CD14-positive monocyte (primary cell): ENCODE data around the gene CTSE. TPM values are rescaled to one million over a fixed set of nuclear protein-coding genes. Genes with fewer than 3 reads are reported as not detected.

Experiments
- DNase-seq, 3 donors: peaks; one replicate each; pipeline ENCODE4 v3.0.0-alpha.2; 2011 to 2022
- H2AFZ ChIP-seq: 2 replicates; pipeline ENCODE4 v1.6.0; 2012; ENCODE audit warnings: mild to moderate bottlenecking, low read depth, low read length, inconsistent platforms; ENCODE audit not compliant: insufficient read depth, poor library complexity, severe bottlenecking
- H3K27ac ChIP-seq, 2 donors: 1 replicate in 1 of 2; 2 replicates in 1 of 2; pipeline ENCODE4 v1.5.1; 2012 to 2013; ENCODE audit warnings: low read length in 2 of 2, control low read depth in 1 of 2, inconsistent platforms in 1 of 2, low read depth in 1 of 2, mild to moderate bottlenecking in 1 of 2
- H3K27me3 ChIP-seq, 2 donors: one replicate each; pipeline versions ENCODE4 v1.6.0 to v1.6.1; 2011 to 2013; ENCODE audit warnings: low read length in 2 of 2; ENCODE audit not compliant: control insufficient read depth in 2 of 2, insufficient read depth in 2 of 2
- H3K36me3 ChIP-seq, 2 donors: replicated peaks in 1 of 2; 1 replicate in 1 of 2; 2 replicates in 1 of 2; pipeline versions ENCODE4 v1.5.1 to v1.6.1; 2012 to 2013; ENCODE audit warnings: low read length in 2 of 2, control low read depth in 1 of 2, inconsistent platforms in 1 of 2, mild to moderate bottlenecking in 1 of 2; ENCODE audit not compliant: insufficient read depth in 2 of 2, control insufficient read depth in 1 of 2
- H3K4me1 ChIP-seq, 2 donors: 1 replicate in 1 of 2; 2 replicates in 1 of 2; pipeline versions ENCODE4 v1.5.1 to v1.6.1; 2012 to 2013; ENCODE audit warnings: low read length in 2 of 2, control low read depth in 1 of 2, inconsistent platforms in 1 of 2, mild to moderate bottlenecking in 1 of 2, moderate library complexity in 1 of 2; ENCODE audit not compliant: insufficient read depth in 2 of 2, control insufficient read depth in 1 of 2
- H3K4me2 ChIP-seq: replicated peaks from 2 replicates; pipeline ENCODE3; 2012; ENCODE audit warnings: low read length, moderate library complexity, mild to moderate bottlenecking; ENCODE audit not compliant: poor library complexity, severe bottlenecking; ENCODE audit errors: extremely low read depth
- H3K4me3 ChIP-seq, 3 experiments: fragments of 200-600 bp in 1 of 3; sonication (generic) in 1 of 3; replicated peaks in 1 of 3; 1 replicate in 2 of 3; 2 replicates in 1 of 3; pipeline ENCODE4 v1.5.1; 2011 to 2013; ENCODE audit warnings: low read length in 3 of 3, mild to moderate bottlenecking in 3 of 3, control low read depth in 2 of 3, low read depth in 2 of 3, inconsistent platforms in 1 of 3, moderate library complexity in 1 of 3
- H3K79me2 ChIP-seq: 2 replicates; pipeline ENCODE4 v1.6.0; 2012; ENCODE audit warnings: mild to moderate bottlenecking, control low read depth, inconsistent platforms, low read length, moderate library complexity; ENCODE audit not compliant: insufficient read depth
- H3K9ac ChIP-seq: 2 replicates; pipeline ENCODE4 v1.6.0; 2017; ENCODE audit warnings: low read length, mild to moderate bottlenecking; ENCODE audit not compliant: insufficient read depth, poor library complexity, severe bottlenecking
- H3K9me3 ChIP-seq, 2 donors: replicated peaks in 1 of 2; 1 replicate in 1 of 2; 2 replicates in 1 of 2; pipeline versions ENCODE4 v1.5.1 to v1.6.1; 2012 to 2013; ENCODE audit warnings: low read length in 2 of 2, control low read depth in 1 of 2; ENCODE audit not compliant: control insufficient read depth in 1 of 2, insufficient read depth in 1 of 2
- H4K20me1 ChIP-seq: 2 replicates; pipeline ENCODE4 v1.6.0; 2012; ENCODE audit warnings: mild to moderate bottlenecking, low read length, control low read depth, moderate library complexity; ENCODE audit not compliant: insufficient read depth
- H3K27ac Mint-ChIP-seq, 7 donors: one replicate each; pipeline ENCODE4 v1.8.0; 2020; ENCODE audit warnings: mild to moderate bottlenecking in 7 of 7, mixed read lengths in 7 of 7, moderate library complexity in 6 of 7, inconsistent platforms in 2 of 7
- H3K27me3 Mint-ChIP-seq, 3 donors: one replicate each; pipeline ENCODE4 v1.8.0; 2021 to 2022; ENCODE audit warnings: low read depth in 3 of 3, mild to moderate bottlenecking in 3 of 3, mixed read lengths in 3 of 3, moderate library complexity in 3 of 3, inconsistent platforms in 1 of 3
- H3K36me3 Mint-ChIP-seq, 2 donors: one replicate each; pipeline ENCODE4 v1.8.0; 2020; ENCODE audit warnings: mixed read lengths in 2 of 2, inconsistent platforms in 1 of 2, mild to moderate bottlenecking in 1 of 2
- H3K4me1 Mint-ChIP-seq: one replicate; pipeline ENCODE4 v1.8.0; 2020; ENCODE audit warnings: mild to moderate bottlenecking, mixed read lengths
- H3K4me3 Mint-ChIP-seq, 2 donors: one replicate each; pipeline ENCODE4 v1.8.0; 2020; ENCODE audit warnings: mild to moderate bottlenecking in 2 of 2, mixed read lengths in 2 of 2, moderate library complexity in 1 of 2
- H3K9me3 Mint-ChIP-seq, 7 donors: one replicate each; pipeline ENCODE4 v1.8.0; 2020 to 2022; ENCODE audit warnings: mixed read lengths in 7 of 7, mild to moderate bottlenecking in 6 of 7, moderate library complexity in 6 of 7, inconsistent platforms in 2 of 7
- CTCF ChIP-seq: fragments of 200-600 bp; IDR thresholded peaks from one replicate; pipeline ENCODE4 v1.8.0; 2022; ENCODE audit warnings: antibody characterized with exemption, mild to moderate bottlenecking
- WGBS: methylation state at CpG from one replicate; pipeline ENCODE4 v1.1.5; 2013; ENCODE audit warnings: missing lambda C conversion rate; ENCODE audit not compliant: insufficient coverage; 5-methylcytosine and 5-hydroxymethylcytosine counted together
- intact Hi-C, 2 donors: fragments of 100-400 bp; cut with micrococcal nuclease; formaldehyde crosslinking; loops; one replicate each; pipeline versions ENCODE4 v1.15.0 to v1.15.1; 2023
- polyA plus RNA-seq, 3 donors: library from polyadenylated mRNA; depleted of rRNA in 1 of 3; unstranded in 2 of 3; stranded (reverse) in 1 of 3; fragments of 300-500 nt in 2 of 3; fragments of >200 nt in 1 of 3; fragmentation: Illumina TruSeq in 2 of 3; gene quantifications; 1 replicate in 2 of 3; 2 replicates in 1 of 3; pipeline ENCODE4 v1.2.3, GENCODE V29; 2012 to 2021

CTSE gene
- polyA plus RNA-seq, 3 donors: not detected

GRCh38 chr1:206003854-206004800 lies 19.6 kb downstream of the CTSE start:
- no peaks in the 10 kb centered on the region for H3K27me3 Mint-ChIP-seq
- 100% methylated on average over 7 of the region's 7 CpGs for WGBS
- no peak for TF ChIP-seq CTCF
- intact Hi-C loops: no loop called here
- Histone ChIP-seq H3K27me3 (no peaks in the 10 kb centered on the region), H3K9ac (no peak overlapping the region), H3K4me2 (peak overlapping the region; percentile 48), H3K27ac (peak overlapping the region in 1 of 2 donors; percentile 54), H3K4me3 (peak overlapping the region in 1 of 3 experiments; percentile 44), H3K4me1 (peaks cover 53 to 58% of the 10 kb centered on the region in 2 donors), H3K79me2 (peaks cover 7% of the 10 kb centered on the region), H4K20me1 (no peaks in the 10 kb centered on the region), H3K36me3 (no peaks in the 10 kb centered on the region), H3K9me3 (no peaks in the 10 kb centered on the region), H2AFZ (no peak overlapping the region)
- peaks cover 65% of the 10 kb centered on the region for H3K4me1 Mint-ChIP-seq
- H3K27ac Mint-ChIP-seq: peak overlapping the region; percentile 43 to 89 (median 72)
- no peaks in the 10 kb centered on the region for H3K36me3 Mint-ChIP-seq
- no peaks in the 10 kb centered on the region for H3K9me3 Mint-ChIP-seq
- peak overlapping the region in 1 of 2 donors; percentile 26 for H3K4me3 Mint-ChIP-seq
- no peak for DNase-seq

GRCh38 chr1:206002871-206003801 lies 20.6 kb downstream of the CTSE start, which contains the start of gene RAB7B:
RAB7B (minus strand) TSS chr1:206003395; CDS start chr1:205994135, 9,260 bp downstream.
- 38% methylated on average over 5 of the region's 12 CpGs for WGBS
- H3K4me2 ChIP-seq: peak within 1 kb of the TSS; percentile 48
- H3K27me3 Mint-ChIP-seq: no peaks in the 10 kb centered on the region

More at GRCh38 chr1:206002871-206003801, 20.6 kb downstream of the CTSE start, which contains the start of gene RAB7B:
- peak; percentile 30 to 69 (median 45) for DNase-seq
- Histone ChIP-seq H2AFZ (peak within 1 kb of the TSS; percentile 12), H3K79me2 (peaks cover 7% of the 10 kb centered on the region), H4K20me1 (no peaks in the 10 kb centered on the region), H3K9me3 (no peaks in the 10 kb centered on the region), H3K9ac (no peak within 1 kb of the TSS), H3K4me3 (peak within 1 kb of the TSS in 1 of 3 experiments; percentile 44), H3K27me3 (no peaks in the 10 kb centered on the region), H3K27ac (peak within 1 kb of the TSS in 1 of 2 donors; percentile 54), H3K36me3 (no peaks in the 10 kb centered on the region), H3K4me1 (peaks cover 53 to 58% of the 10 kb centered on the region in 2 donors)
- TF ChIP-seq CTCF: no peak
- Mint-ChIP-seq H3K9me3 (peaks cover 0 to 2% (median 0%) of the 10 kb centered on the region in 7 donors), H3K27ac (peak within 1 kb of the TSS; percentile 43 to 89 (median 72)), H3K36me3 (no peaks in the 10 kb centered on the region), H3K4me1 (peaks cover 65% of the 10 kb centered on the region), H3K4me3 (peak within 1 kb of the TSS; percentile 5 to 65)
- intact Hi-C loops: no loop called here
